GM12878 (cell line): Measurements from ENCODE around the gene AKAP12. TPM values are rescaled to one million over a fixed set of nuclear protein-coding genes. Genes with fewer than 3 reads are reported as not detected.

Experiments
- ATAC-seq: fragments of 200-7000 bp; cut with Tn5 transposase; 3 replicates; pipeline ENCODE4 v1.9.1; 2020; ENCODE audit warnings: mild to moderate bottlenecking, moderate library complexity
- BruUV-seq: library from RNA; stranded (reverse); fragments of 400-500 nt; replicated peaks from 2 replicates; lab custom pipeline; 2021; lab: Mats Ljungman, UMichigan
- CTCF ChIA-PET: fragments of 300-600 bp; sonication (Branson Sonifier 250); formaldehyde crosslinking; extraction: SDS; loops from one replicate; lab custom pipeline; 2021; ENCODE audit warnings: inconsistent platforms; lab: Yijun Ruan, JAX
- POLR2A ChIA-PET: fragments of 350-600 bp; formaldehyde crosslinking; extraction: SDS; loops from one replicate; lab custom pipeline; 2021; ENCODE audit warnings: inconsistent platforms; lab: Charles Lee
- RAD21 ChIA-PET: fragments of 300-600 bp; sonication (Branson Sonifier 250); formaldehyde crosslinking; loops from one replicate; lab custom pipeline; 2023; ENCODE audit warnings: antibody characterized with exemption; ENCODE audit not compliant: unreplicated experiment; lab: Charles Lee
- SMC1A ChIA-PET: fragments of 300-600 bp; sonication (Branson Sonifier 250); formaldehyde crosslinking; loops from one replicate; lab custom pipeline; 2023; ENCODE audit not compliant: unreplicated experiment, uncharacterized antibody; lab: Charles Lee
- DNase-seq: peaks from one replicate; pipeline ENCODE4 v3.0.0-alpha.2; 2011; ENCODE audit warnings: low read depth, low spot score
- FAIRE-seq: peaks from 3 replicates; lab custom pipeline; 2011; peaks lifted over from hg19 to GRCh38; lab: Jason Lieb, UNC
- H2AFZ ChIP-seq: 2 replicates; pipeline ENCODE4 v1.6.0; 2011; ENCODE audit warnings: low read depth, low read length, control low read depth; ENCODE audit not compliant: control insufficient read depth
- H3K27ac ChIP-seq: 2 replicates; pipeline ENCODE4 v1.5.1; 2011; ENCODE audit warnings: control low read depth; ENCODE audit not compliant: control insufficient read depth, insufficient read depth
- H3K27me3 ChIP-seq, 2 experiments: replicated peaks in 1 of 2; 2 replicates each; pipeline versions ENCODE4 v1.6.0 to v1.6.1; 2011; ENCODE audit warnings: low read length in 1 of 2; ENCODE audit not compliant: control insufficient read depth in 2 of 2, insufficient read depth in 2 of 2
- H3K36me3 ChIP-seq, 2 experiments: 2 replicates each; pipeline ENCODE4 v1.5.1; 2011; ENCODE audit warnings: low read length in 1 of 2; ENCODE audit not compliant: control insufficient read depth in 2 of 2, insufficient read depth in 2 of 2
- H3K4me1 ChIP-seq: 2 replicates; pipeline ENCODE4 v1.6.1; 2011; ENCODE audit warnings: mild to moderate bottlenecking, low read length, moderate library complexity, mixed read lengths; ENCODE audit not compliant: control insufficient read depth, insufficient read depth
- H3K4me2 ChIP-seq: 2 replicates; pipeline ENCODE4 v1.6.0; 2011; ENCODE audit warnings: control low read depth; ENCODE audit not compliant: control insufficient read depth, insufficient read depth
- H3K4me3 ChIP-seq: fragments of 200-600 bp; sonication (generic); 2 replicates; pipeline ENCODE4 v1.5.1; 2016
- H3K79me2 ChIP-seq: 2 replicates; pipeline ENCODE4 v1.6.0; 2011; ENCODE audit warnings: low read length; ENCODE audit not compliant: control insufficient read depth, insufficient read depth
- H3K9ac ChIP-seq: 2 replicates; pipeline ENCODE4 v1.8.0; 2011; ENCODE audit warnings: low read length, control low read depth, mixed read lengths; ENCODE audit not compliant: control insufficient read depth, insufficient read depth
- H3K9me3 ChIP-seq: replicated peaks from 3 replicates; pipeline ENCODE4 v1.5.1; 2011; ENCODE audit warnings: mild to moderate bottlenecking, low read length; ENCODE audit not compliant: control insufficient read depth, insufficient read depth
- H4K20me1 ChIP-seq: 2 replicates; pipeline ENCODE4 v1.6.0; 2011; ENCODE audit not compliant: control insufficient read depth, insufficient read depth
- EP300 ChIP-seq, 2 experiments: fragments of 150-350 bp in 1 of 2; IDR thresholded peaks; 2 replicates each; pipeline ENCODE4 v1.6.1; 2011 to 2012; ENCODE audit warnings: low read depth in 2 of 2, low read length in 2 of 2, borderline replicate concordance in 1 of 2, improper control_type of control experiment in 1 of 2, inconsistent platforms in 1 of 2; ENCODE audit not compliant: control insufficient read depth in 1 of 2
- POLR2A ChIP-seq: IDR thresholded peaks from 2 replicates; pipeline ENCODE4 v1.6.1; 2011; ENCODE audit warnings: low read depth, mild to moderate bottlenecking, low read length
- SUPT20H ChIP-seq: IDR thresholded peaks from 2 replicates; pipeline ENCODE4 v1.6.1; 2011; ENCODE audit warnings: low read depth, mild to moderate bottlenecking, low read length, moderate library complexity, borderline replicate concordance; ENCODE audit not compliant: control insufficient read depth
- YY1 ChIP-seq: IDR thresholded peaks from 2 replicates; pipeline ENCODE4 v1.6.1; 2011; ENCODE audit warnings: low read depth, mild to moderate bottlenecking, low read length
- ZBTB33 ChIP-seq: fragments of 450-650 bp; IDR thresholded peaks from 2 replicates; pipeline ENCODE4 v1.6.1; 2017; ENCODE audit warnings: mild to moderate bottlenecking
- ZZZ3 ChIP-seq: IDR thresholded peaks from 2 replicates; pipeline ENCODE4 v1.6.1; 2011; ENCODE audit warnings: low read depth; ENCODE audit not compliant: control insufficient read depth, insufficient read length
- WGBS: methylation state at CpG from one replicate; pipeline ENCODE4 v1.1.6; 2016; ENCODE audit warnings: low lambda C conversion rate; ENCODE audit not compliant: insufficient replicate concordance, insufficient coverage; ENCODE audit errors: missing lambda C conversion rate; 5-methylcytosine and 5-hydroxymethylcytosine counted together
- in situ Hi-C: fragments of 300-500 bp; cut with MboI; formaldehyde crosslinking; loops from 9 replicates; pipeline ENCODE4 v1.14.3; 2018; ENCODE audit warnings: mixed read lengths
- intact Hi-C: fragments of 100-400 bp; cut with micrococcal nuclease; formaldehyde crosslinking; loops from one replicate; pipeline ENCODE4 v1.14.2; 2022; ENCODE audit not compliant: unreplicated experiment
- polyA plus RNA-seq, 11 experiments: library from polyadenylated mRNA; depleted of rRNA in 4 of 11; unstranded in 6 of 11; stranded (reverse) in 5 of 11; fragments of >200 nt; fragmentation: Nextera tagmentation in 4 of 11; fragmentation: Illumina TruSeq in 1 of 11; extraction: Ambion mirVana in 4 of 11; extraction: Trizol in 1 of 11; gene quantifications; 1 replicate in 1 of 11; 2 replicates in 10 of 11; pipeline versions ENCODE4 v1.2.1 to v1.2.3, GENCODE V29; 2011 to 2016; ENCODE audit warnings: inconsistent platforms in 2 of 11, missing spikeins in 2 of 11, low read depth in 1 of 11
- total RNA-seq, 4 experiments: library from RNA; depleted of rRNA in 3 of 4; stranded (reverse); fragments of >200 nt in 3 of 4; fragmentation: Illumina TruSeq in 1 of 4; extraction: Trizol in 1 of 4; gene quantifications; 2 replicates each; pipeline versions ENCODE4 v1.2.1 to v1.2.3, GENCODE V29; 2013 to 2021
- TF ChIP-seq, protein P1 (sequence below): fragments of 450-650 bp; conservative IDR thresholded peaks from 2 replicates; pipeline ENCODE4 v1.6.1; 2017; ENCODE audit warnings: mild to moderate bottlenecking, moderate library complexity
- TF ChIP-seq, protein P2 (sequence below): IDR thresholded peaks from 2 replicates; pipeline ENCODE4 v1.6.1; 2011; ENCODE audit warnings: low read depth, mild to moderate bottlenecking, low read length, moderate library complexity, borderline replicate concordance; ENCODE audit errors: extremely low read depth
- TF ChIP-seq, protein P3 (sequence below): fragments of 450-650 bp; formaldehyde crosslinking; IDR thresholded peaks from 2 replicates; pipeline ENCODE4 v1.4.0; 2022; ENCODE audit warnings: mild to moderate bottlenecking, moderate library complexity
- TF ChIP-seq, protein P4 (sequence below), 3 experiments: IDR thresholded peaks in 2 of 3; conservative IDR thresholded peaks in 1 of 3; 2 replicates each; pipeline ENCODE4 v1.5.1; 2011; ENCODE audit warnings: low read depth in 3 of 3, low read length in 3 of 3, mild to moderate bottlenecking in 3 of 3, control low read depth in 2 of 3, moderate library complexity in 2 of 3, inconsistent platforms in 1 of 3, mixed read lengths in 1 of 3; ENCODE audit not compliant: control insufficient read depth in 2 of 3, insufficient read depth in 1 of 3; ENCODE audit errors: extremely low read depth in 1 of 3

AKAP12 gene
- total and polyA plus RNA-seq, 10 of the 15 experiments (the other 5 are each of a cell fraction or from before 2014, with no cell fraction given) = under 0.01 to 0.72 (median 0.06) TPM; not detected in 4

- in situ Hi-C loops = no loop called here
- ATAC-seq = peak; percentile 13
- no peak for TF ChIP-seq SUPT20H
- TF ChIP-seq, protein P1, sequence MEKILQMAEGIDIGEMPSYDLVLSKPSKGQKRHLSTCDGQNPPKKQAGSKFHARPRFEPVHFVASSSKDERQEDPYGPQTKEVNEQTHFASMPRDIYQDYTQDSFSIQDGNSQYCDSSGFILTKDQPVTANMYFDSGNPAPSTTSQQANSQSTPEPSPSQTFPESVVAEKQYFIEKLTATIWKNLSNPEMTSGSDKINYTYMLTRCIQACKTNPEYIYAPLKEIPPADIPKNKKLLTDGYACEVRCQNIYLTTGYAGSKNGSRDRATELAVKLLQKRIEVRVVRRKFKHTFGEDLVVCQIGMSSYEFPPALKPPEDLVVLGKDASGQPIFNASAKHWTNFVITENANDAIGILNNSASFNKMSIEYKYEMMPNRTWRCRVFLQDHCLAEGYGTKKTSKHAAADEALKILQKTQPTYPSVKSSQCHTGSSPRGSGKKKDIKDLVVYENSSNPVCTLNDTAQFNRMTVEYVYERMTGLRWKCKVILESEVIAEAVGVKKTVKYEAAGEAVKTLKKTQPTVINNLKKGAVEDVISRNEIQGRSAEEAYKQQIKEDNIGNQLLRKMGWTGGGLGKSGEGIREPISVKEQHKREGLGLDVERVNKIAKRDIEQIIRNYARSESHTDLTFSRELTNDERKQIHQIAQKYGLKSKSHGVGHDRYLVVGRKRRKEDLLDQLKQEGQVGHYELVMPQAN = no peak; the same call in none of the 2 replicates
- TF ChIP-seq YY1 = peak; percentile 27; the same call in 1 of the 2 replicates
- no peak for TF ChIP-seq EP300 (IDR thresholded peaks at IDR 0.05; ENCODE audit: borderline replicate concordance in 1 of 2, control insufficient read depth in 1 of 2, low read depth in 2 of 2, low read length in 2 of 2)
- TF ChIP-seq, protein P2, sequence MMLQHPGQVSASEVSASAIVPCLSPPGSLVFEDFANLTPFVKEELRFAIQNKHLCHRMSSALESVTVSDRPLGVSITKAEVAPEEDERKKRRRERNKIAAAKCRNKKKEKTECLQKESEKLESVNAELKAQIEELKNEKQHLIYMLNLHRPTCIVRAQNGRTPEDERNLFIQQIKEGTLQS = no peak
- TF ChIP-seq, protein P3, sequence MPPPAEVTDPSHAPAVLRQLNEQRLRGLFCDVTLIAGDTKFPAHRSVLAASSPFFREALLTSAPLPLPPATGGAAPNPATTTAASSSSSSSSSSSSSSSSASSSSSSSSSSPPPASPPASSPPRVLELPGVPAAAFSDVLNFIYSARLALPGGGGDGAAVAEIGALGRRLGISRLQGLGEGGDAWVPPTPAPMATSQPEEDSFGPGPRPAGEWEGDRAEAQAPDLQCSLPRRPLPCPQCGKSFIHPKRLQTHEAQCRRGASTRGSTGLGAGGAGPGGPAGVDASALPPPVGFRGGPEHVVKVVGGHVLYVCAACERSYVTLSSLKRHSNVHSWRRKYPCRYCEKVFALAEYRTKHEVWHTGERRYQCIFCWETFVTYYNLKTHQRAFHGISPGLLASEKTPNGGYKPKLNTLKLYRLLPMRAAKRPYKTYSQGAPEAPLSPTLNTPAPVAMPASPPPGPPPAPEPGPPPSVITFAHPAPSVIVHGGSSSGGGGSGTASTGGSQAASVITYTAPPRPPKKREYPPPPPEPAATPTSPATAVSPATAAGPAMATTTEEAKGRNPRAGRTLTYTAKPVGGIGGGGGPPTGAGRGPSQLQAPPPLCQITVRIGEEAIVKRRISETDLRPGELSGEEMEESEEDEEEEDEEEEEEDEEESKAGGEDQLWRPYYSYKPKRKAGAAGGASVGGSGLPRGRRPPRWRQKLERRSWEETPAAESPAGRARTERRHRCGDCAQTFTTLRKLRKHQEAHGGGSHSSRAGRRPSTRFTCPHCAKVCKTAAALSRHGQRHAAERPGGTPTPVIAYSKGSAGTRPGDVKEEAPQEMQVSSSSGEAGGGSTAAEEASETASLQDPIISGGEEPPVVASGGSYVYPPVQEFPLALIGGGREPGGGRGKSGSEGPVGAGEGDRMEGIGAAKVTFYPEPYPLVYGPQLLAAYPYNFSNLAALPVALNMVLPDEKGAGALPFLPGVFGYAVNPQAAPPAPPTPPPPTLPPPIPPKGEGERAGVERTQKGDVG (CRISPR knock-in tag) = no peak
- no peak for TF ChIP-seq ZBTB33
- TF ChIP-seq POLR2A = peak; percentile 88
- TF ChIP-seq, protein P4, sequence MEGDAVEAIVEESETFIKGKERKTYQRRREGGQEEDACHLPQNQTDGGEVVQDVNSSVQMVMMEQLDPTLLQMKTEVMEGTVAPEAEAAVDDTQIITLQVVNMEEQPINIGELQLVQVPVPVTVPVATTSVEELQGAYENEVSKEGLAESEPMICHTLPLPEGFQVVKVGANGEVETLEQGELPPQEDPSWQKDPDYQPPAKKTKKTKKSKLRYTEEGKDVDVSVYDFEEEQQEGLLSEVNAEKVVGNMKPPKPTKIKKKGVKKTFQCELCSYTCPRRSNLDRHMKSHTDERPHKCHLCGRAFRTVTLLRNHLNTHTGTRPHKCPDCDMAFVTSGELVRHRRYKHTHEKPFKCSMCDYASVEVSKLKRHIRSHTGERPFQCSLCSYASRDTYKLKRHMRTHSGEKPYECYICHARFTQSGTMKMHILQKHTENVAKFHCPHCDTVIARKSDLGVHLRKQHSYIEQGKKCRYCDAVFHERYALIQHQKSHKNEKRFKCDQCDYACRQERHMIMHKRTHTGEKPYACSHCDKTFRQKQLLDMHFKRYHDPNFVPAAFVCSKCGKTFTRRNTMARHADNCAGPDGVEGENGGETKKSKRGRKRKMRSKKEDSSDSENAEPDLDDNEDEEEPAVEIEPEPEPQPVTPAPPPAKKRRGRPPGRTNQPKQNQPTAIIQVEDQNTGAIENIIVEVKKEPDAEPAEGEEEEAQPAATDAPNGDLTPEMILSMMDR (IDR thresholded peaks at IDR 0.05 in 2 of 3, conservative IDR thresholded peaks at IDR 0.05 in 1 of 3; ENCODE audit: control insufficient read depth in 2 of 3, extremely low read depth in 1 of 3, insufficient read depth in 1 of 3, low read depth in 3 of 3, low read length in 3 of 3) = no peak
- TF ChIP-seq ZZZ3 = no peak
Observed at GRCh38 chr6:151390851-151391470, 151.2 kb downstream of the AKAP12 start.

More at GRCh38 chr6:151390851-151391470, 151.2 kb downstream of the AKAP12 start:
- Histone ChIP-seq H3K9ac (peak overlapping the region; percentile 96), H3K27me3 (no peaks in the 10 kb centered on the region), H3K9me3 (no peaks in the 10 kb centered on the region), H3K4me2 (0 out of 2 replicates have a peak overlapping the region, but pooled peaks have one; percentile 13), H4K20me1 (0 out of 2 replicates have a peak, but pooled peaks cover 6% of the 10 kb centered on the region), H3K4me1 (peaks cover 28% of the 10 kb centered on the region), H2AFZ (no peak overlapping the region; the same call in 1 of the 2 replicates), H3K4me3 (peak overlapping the region; percentile 82), H3K79me2 (peaks cover 87% of the 10 kb centered on the region), H3K27ac (peak overlapping the region; percentile 95), H3K36me3 (peaks cover 0 to 4% of the 10 kb centered on the region in 2 experiments; a peak in 1 of 4 replicates)
- DNase-seq = no peak
- POLR2A ChIA-PET = interaction anchor here (0.6 to 2.4 kb wide), 5 partner anchors 12 to 358 kb away, joined by 3 to 23 read pairs (median 4); partner anchors contain the start of gene RMND1
- intact Hi-C loops = loop anchor here (1.0 to 5.0 kb wide), 3 partner anchors 61 to 1591 kb away; partner anchors contain the start of genes FBXO5 and RMND1
- RAD21 ChIA-PET = interaction anchor here (1.6 to 2.6 kb wide), 3 partner anchors 50 to 63 kb away, joined by 6 to 11 read pairs (median 9); partner anchors contain the start of gene RMND1
- no TSS peak for BruUV-seq
- SMC1A ChIA-PET = interaction anchor here (1.3 to 2.1 kb wide), 2 partner anchors 55 to 61 kb away, joined by 3 to 9 read pairs; partner anchors contain the start of gene RMND1
- FAIRE-seq = no peak
- CTCF ChIA-PET = interaction anchor here (1.6 kb wide), 1 partner anchor 14 kb away, joined by 5 read pairs; no protein-coding TSS in a partner anchor
- WGBS = 2% methylated on average over 58 of the region's 78 CpGs
